SU-DHL-6 (cell line): ENCODE results near the gene INTS1.

Experiments
- EZH2phosphoT487 ChIP-seq: fragments of 200-600 bp; sonication (generic), shearing (Covaris generic); conservative IDR thresholded peaks from 2 replicates; pipeline ENCODE4 v1.6.1; 2018; ENCODE audit warnings: mild to moderate bottlenecking, antibody characterized with exemption, low read length, moderate library complexity, mixed read lengths
- TF ChIP-seq, protein P1 (sequence below): fragments of 200-600 bp; sonication (generic); IDR thresholded peaks from one replicate; pipeline ENCODE4 v1.5.1; 2017; ENCODE audit warnings: antibody characterized with exemption, mild to moderate bottlenecking, low read length, moderate library complexity; ENCODE audit not compliant: insufficient read depth, poor library complexity, severe bottlenecking

DNA sequence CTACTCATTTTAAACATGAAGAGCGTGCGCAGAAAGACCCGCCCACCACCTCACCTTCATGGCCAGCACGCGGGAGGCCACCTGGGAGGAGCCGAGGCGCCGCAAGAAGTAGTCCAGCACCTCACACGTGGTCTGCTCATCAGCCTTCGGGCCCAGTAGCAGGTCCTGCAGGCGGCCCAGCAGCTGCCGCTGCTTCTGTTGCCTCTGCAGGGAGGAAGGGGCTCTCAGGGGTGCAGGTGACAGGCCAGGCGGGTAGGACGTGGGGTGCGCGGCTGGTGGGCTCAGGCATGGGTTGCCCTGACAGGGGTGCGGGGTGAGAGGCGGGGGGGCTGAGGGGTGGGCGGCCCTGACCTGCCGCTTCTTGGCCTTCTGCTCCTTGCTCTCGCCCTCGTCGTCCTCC, 17.6 kb downstream of the INTS1 start:
- TF ChIP-seq, protein P1, sequence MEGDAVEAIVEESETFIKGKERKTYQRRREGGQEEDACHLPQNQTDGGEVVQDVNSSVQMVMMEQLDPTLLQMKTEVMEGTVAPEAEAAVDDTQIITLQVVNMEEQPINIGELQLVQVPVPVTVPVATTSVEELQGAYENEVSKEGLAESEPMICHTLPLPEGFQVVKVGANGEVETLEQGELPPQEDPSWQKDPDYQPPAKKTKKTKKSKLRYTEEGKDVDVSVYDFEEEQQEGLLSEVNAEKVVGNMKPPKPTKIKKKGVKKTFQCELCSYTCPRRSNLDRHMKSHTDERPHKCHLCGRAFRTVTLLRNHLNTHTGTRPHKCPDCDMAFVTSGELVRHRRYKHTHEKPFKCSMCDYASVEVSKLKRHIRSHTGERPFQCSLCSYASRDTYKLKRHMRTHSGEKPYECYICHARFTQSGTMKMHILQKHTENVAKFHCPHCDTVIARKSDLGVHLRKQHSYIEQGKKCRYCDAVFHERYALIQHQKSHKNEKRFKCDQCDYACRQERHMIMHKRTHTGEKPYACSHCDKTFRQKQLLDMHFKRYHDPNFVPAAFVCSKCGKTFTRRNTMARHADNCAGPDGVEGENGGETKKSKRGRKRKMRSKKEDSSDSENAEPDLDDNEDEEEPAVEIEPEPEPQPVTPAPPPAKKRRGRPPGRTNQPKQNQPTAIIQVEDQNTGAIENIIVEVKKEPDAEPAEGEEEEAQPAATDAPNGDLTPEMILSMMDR: no peak
- no peak for TF ChIP-seq EZH2phosphoT487
